ENCODE data around the gene C10orf53.

DNA sequence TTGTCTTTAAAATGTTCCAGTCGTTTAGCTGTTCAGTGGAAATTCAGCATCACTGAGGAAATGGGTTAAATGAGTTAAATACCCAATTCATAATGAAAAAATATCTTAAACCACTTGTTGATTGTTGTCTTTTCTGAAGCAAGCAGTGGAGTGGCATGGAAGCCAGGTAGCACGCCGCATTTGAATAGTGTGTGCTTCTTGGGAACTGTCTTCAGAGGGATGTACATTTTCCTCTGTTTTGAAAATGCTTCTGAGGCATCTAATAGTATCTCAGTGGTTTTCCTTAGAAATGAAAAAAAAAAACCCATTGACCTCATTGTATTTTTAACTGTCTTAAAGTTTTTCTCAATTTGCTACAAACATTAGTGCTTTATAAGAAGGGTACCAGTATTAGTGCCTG lies 28.1 kb downstream of the C10orf53 start:
- TF ChIP-seq, protein P1, sequence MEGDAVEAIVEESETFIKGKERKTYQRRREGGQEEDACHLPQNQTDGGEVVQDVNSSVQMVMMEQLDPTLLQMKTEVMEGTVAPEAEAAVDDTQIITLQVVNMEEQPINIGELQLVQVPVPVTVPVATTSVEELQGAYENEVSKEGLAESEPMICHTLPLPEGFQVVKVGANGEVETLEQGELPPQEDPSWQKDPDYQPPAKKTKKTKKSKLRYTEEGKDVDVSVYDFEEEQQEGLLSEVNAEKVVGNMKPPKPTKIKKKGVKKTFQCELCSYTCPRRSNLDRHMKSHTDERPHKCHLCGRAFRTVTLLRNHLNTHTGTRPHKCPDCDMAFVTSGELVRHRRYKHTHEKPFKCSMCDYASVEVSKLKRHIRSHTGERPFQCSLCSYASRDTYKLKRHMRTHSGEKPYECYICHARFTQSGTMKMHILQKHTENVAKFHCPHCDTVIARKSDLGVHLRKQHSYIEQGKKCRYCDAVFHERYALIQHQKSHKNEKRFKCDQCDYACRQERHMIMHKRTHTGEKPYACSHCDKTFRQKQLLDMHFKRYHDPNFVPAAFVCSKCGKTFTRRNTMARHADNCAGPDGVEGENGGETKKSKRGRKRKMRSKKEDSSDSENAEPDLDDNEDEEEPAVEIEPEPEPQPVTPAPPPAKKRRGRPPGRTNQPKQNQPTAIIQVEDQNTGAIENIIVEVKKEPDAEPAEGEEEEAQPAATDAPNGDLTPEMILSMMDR (IDR thresholded peaks at IDR 0.05): no peak
- TF ChIP-seq EZH2 (IDR thresholded peaks at IDR 0.05): no peak
- no peak for TF ChIP-seq EZH2phosphoT487 (IDR thresholded peaks at IDR 0.05)
